OCI-LY3 (cell line): Measurements from ENCODE around the gene DPH3.

Experiments
- CTCF ChIP-seq: fragments of 200-600, 300-600 bp; sonication (generic); IDR thresholded peaks from 2 replicates; pipeline ENCODE4 v1.5.1; 2014; ENCODE audit warnings: antibody characterized with exemption, low read length, low read depth
- EZH2phosphoT487 ChIP-seq: fragments of 200-600 bp; shearing (Covaris generic); IDR thresholded peaks from 2 replicates; pipeline ENCODE4 v1.6.1; 2018; ENCODE audit warnings: antibody characterized with exemption, mixed run types, low read depth

- no peak for TF ChIP-seq CTCF
- TF ChIP-seq EZH2phosphoT487: no peak
Measured at GRCh38 chr3:16236856-16237393, 27.8 kb downstream of the DPH3 start.
